Measurements from ENCODE around the gene ANKAR. TPM values are rescaled to one million over a fixed set of nuclear protein-coding genes. Genes with fewer than 3 reads are reported as not detected.
A peak's percentile ranks its signal among the peaks of the same experiment; 100 is the strongest.
"Not testable (repeated sequence)": the region's sequence is repeated elsewhere in the genome, so short reads cannot be mapped to it uniquely, and the experiment has no call there.

ANKAR gene, protein sequence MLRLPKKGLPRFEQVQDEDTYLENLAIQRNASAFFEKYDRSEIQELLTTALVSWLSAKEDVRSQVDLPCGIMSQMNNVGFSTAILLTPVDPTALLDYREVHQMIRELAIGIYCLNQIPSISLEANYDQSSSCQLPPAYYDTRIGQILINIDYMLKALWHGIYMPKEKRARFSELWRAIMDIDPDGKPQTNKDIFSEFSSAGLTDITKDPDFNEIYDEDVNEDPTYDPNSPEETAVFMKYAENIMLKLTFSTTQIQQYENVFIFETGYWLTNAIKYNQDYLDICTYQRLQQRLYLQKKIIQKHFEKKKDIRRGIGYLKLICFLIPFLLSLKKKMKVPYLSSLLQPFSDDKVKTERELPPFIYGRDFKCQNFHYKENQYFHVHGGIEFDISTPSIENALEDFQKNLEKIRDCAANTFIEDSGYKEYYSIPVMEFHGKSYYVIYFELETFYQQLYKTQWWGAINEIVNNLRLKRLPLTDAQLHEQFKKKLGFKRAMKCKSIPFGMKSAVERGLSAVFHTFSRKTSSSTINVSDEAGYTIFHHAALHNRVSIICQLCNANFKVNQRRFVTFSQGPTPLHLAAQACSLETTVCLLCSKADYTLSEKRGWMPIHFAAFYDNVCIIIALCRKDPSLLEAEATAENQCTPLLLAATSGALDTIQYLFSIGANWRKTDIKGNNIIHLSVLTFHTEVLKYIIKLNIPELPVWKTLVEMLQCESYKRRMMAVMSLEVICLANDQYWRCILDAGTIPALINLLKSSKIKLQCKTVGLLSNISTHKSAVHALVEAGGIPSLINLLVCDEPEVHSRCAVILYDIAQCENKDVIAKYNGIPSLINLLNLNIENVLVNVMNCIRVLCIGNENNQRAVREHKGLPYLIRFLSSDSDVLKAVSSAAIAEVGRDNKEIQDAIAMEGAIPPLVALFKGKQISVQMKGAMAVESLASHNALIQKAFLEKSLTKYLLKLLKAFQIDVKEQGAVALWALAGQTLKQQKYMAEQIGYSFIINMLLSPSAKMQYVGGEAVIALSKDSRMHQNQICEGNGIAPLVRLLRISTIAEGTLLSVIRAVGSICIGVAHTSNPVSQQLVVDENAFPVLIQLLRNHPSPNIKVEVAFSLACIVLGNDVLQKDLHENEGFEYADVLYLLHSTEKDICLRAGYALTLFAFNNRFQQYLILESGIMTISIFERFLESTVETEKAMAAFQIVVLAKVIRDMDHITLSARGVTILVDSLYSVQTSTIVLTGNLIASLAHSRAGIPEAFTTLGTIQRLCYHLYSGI (N-terminal part only)
- total RNA-seq (2014; rRNA removed): 4.5 and 4.6 TPM in 2 replicates
- polyA plus RNA-seq (2012): 0.64 TPM

DNA sequence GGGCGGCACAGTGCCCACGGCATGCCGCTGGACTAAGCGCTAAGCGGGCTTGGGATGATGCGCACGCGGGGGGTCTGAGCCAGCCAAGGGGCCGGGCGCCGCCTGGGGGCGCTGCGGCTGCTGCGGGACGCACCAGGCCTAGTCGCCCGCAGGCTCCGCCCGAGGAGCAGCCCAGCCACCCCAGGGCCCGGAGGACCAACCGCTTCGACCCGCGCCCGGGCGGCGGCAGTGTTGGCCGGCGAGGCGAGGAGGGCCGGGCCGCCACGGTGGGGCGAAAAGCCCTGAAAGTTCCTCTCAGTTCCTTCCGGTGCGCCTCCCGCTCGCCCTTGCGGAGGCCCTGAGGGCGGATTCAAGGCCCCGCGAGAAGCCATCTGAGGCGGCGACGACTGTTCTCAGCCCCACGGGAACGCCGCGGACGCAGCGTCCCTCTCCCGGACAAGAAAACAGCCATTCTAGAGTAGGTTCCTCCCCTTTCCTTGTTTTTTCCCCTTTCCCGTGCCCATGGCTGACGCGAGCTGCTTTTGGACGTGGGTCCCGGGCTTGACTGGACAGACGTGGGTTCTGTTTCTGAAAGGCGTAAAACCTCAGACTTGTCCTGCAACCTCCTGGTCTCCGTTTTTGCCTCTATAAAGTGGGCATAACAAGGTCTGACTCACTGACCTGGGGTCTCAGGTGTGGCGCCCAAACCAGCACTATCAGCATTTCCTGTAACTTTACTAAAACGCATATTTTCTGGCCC lies at the start of gene ANKAR:
ANKAR (plus strand) TSS at position 297 of the 739 bp plus-strand sequence. CDS start 1,821 bp downstream, outside the sequence.
- DNase-seq (ENCODE audit: low read depth): peak; percentile 90

DNA sequence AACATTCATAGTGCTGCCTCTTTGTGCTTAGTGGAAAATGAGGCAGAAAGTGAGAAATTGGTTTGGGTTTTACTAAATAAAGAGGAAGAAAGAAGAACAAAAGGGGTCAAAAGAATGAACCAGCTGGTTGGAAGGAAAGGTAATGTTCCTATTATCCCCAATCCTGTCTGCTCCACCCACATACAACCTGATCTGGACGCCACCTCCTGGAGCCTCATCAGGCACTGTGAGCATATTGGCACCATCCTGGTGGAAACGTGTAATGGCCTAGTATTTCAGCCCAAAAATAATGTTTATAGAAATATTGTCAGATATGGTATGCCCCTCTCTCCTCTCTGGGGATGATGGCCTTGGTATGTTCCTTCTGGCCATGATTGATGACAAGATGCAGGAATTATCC lies 48.8 kb upstream of the ANKAR start:
- no peak for DNase-seq (ENCODE audit: low read depth)

DNA sequence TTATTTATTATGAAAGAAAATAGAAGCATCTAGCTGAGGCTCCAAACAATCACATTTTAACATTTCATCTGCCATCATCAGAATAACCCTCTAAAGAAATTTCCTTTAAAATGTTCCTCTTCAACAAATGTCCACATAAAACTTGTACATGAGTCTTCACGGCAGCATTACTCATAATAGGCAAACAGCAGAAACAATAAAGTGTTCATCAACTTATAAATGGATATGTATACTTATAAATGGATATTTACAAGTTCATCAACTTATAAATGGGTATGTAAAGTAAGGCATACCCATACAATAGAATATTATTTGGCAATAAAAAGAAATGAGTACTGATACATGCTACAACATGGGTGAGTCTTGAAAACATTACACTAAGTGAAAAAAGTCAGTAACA lies 46.7 kb upstream of the ANKAR start:
- no peak for DNase-seq (ENCODE audit: low read depth)

DNA sequence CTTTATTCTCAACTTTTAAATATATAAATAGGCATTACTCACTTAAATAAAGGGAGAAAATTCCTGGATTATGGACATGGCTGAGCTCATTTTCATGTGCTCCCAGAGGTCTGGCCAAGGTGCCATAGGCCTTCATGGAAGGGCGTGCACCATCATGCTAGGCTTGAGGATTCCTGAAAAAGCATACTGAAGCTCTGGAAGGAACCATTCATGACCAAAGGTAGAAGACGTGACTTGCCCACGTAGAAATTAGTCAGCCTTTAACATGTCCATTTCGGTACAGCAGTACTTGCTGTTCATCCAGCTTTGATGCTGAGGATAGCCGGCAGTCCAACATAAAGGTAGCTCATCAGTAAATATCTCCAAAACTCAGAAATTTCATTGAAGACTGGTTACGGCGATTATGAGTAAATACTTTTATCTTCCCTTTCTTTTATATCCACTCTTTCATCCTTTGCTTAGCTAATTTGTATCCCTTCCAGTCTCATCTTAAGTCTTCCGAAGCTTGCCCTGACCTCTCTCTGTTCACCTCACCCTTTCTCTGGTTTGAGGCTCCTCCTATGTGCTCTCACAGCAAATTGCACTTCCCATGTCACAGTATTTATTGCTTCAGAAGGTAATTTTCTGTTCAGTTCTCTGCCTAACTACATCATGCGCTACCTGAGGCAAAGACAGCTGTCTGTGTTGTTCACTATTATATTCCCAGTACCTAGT lies 45.5 kb upstream of the ANKAR start:
- DNase-seq (ENCODE audit: low read depth): peak; percentile 13

DNA sequence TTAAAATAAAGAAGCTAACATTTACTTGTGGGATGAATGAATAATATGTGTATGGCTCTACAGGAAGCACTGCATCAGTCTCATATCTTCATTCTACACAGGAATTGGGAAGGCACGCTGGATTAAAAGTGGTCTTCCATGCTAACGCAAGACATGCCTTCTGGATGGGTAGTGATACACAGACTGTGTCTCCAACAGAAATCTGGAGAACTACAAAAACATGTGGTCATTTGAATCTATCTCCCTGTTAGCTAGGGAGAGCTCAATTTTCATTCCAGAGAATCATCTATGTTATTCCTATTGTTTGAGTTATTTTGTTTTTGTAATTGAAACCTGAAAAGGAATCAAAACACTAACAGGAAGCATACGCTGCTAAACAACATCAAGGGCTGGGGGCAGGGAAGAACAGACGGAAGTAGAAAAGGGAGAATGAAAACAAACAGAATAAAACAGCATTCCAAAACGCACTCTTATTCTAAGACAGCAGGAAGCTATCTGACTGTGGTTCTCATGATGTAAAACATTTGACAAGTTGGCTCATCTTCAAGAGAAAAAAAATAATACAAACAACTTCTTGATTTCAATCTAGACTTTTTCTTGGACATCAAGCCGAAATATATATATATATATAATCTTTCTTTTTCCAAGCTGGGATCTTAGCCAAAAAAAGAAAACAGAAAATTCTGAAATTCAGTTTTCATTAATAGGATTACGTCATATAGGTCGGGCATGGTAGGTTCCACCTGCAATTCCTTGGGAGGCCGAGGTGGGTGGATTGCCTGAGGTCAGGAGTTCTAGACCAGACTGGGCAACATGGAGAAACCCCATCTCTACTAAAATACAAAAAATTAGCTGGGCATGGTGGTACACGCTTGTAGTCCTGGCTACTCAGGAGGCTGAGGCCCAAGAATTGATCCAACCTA lies 44.7 kb upstream of the ANKAR start:
- DNase-seq (ENCODE audit: low read depth): no peak

DNA sequence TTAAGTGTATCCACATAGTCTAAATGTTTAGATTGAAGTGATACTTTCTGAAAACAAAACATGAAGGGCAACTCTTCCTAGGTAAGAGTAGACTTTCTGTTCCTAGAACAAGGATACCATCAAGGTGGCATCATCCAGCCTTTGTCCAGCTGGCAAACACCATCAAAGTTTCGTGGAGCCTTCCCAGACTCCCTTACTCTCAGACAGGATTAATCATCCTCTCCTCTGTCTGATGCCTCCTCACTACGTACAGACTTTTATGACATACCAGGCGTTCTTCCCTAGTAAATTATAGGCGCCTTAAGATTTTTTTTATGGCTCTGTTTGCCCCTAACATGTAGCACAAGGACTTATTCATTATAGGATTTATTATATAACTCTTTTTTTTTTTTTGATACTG lies 42.6 kb upstream of the ANKAR start:
- DNase-seq (ENCODE audit: low read depth): no peak

DNA sequence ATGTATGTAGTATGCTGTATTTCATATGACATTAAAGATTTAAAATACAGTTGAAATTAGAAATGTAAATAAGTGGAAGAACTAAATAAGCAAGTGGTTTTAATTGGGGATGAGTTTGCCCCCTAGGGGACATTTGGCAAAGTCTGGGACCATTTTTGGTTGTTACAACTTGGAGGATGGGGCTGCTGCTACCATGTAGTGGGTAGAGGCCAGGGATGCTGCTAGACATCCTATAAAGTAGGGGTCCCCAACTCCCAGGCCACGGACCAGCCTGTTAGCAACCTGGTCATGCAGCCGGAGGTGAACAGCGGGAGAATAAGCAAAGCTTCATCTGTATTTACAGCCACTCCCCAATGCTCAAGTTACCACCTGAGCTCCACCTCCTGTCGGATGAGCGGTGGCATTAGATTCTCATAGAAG lies 41.1 kb upstream of the ANKAR start:
- DNase-seq (ENCODE audit: low read depth): no peak

DNA sequence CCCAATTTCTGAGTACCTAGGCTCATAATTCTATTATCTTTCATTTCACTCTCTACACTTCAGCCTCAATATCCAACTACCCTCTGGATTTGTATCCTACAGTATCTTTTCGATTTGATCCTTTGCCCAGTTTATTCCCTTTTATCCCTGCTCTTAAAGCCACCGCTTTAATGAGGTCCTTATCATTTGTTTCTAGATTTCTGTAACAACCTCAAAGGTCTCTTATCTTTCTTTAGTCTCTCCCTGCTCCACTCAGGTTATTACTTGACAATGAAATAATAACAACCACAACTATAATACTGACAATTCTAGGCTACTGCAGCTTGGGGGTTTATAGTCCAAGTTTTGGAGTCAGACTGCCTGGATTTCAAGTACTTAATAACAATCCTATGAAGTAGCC lies 39.1 kb upstream of the ANKAR start:
- DNase-seq (ENCODE audit: low read depth): no peak

DNA sequence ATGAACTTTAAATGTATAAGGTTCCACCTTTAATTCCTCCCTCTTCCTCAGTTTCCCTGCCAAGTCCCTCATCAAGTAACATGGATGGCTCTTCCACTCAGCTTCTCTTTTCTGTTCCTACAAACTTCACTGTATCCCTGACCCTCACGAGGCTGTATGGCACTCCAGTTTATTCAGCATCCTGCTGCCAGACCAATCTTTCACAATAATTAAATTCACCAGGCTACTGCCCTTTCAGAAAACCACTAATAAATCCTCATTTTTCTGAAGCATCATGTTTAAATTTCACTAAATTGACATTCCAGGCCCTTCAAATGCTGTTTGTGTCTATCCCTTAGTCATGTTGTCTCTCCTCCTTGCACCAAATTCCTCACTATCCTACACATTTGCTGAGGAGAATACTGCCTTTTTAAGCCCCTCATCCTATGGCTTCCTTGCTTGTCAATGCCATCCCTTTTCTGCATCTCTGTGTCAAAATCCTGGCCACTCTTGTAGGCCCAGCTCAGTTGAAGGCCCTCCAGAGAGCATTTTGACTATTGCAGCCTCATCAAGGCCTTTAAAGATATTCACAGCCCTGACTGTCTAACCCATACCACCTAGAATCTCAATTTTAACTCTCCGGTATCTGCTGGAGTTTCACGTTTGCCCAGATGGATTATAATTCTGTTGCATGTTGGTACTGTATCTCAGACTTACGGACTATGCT lies 36.0 kb upstream of the ANKAR start:
- no peak for DNase-seq (ENCODE audit: low read depth)

DNA sequence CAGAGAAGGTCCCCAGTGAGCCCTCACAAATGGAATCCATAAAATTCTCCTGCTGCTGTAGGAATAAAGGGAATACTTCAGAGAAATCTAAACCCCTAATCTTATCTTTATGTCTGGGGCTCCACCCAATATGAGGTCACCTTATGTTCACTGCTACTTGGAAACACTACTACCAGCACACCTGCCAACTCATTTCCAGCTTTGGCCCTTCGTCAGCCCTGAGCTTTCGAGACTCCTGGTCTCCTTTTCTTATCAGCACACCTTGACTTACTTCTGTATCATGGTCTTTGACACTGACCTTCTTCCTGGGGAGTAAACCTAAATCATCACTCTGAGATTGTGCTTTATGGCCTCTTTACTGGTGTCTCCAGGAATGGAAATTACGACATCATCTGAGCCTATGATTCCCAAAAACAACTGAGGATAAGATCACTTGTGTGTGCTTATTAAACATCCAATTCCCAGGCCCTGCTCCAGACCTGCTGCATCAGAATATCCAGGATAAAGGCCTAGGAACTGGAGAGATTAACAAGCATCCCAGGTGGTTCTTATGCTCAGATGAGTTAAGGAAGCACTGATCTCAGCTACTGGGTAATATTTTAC lies 35.4 kb upstream of the ANKAR start:
- DNase-seq (ENCODE audit: low read depth): no peak

DNA sequence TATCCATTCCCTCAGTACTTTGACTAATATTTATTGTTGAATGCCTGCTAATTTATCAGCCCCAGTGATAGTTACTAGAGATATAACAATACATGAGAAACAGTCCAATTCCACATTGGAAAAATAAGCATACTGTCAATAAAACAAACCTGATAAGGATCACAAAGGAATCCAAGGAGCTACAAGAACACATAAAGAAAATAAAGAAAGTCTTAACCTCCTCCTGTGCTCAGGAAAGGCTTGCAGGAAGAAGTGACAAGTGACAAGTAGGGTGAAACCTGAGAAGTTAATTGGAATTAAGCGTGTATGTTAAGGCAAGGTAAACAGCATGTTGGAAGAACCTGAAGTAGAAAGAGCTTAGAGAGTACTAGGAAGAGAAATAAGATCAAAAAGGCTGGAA lies 33.5 kb upstream of the ANKAR start:
- DNase-seq (ENCODE audit: low read depth): no peak

DNA sequence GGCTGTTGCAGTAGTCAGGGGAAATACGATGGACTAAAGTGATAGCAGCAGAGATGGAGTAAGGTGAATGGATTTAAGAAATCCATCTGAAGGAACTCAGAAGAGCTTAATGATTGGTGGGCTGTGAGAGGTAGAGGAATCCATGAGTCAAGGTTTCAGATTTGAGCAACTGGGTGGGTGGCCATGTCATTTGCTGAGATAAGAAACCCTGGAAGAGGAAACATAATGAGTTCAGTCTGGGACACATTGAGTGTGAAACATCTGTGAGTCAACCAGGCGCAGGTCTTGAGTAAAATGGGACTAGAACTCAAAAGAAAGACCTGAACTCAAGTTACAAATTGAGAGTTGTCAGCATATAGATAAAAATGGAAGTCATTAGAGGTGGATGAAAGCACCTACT lies 32.9 kb upstream of the ANKAR start:
- DNase-seq (ENCODE audit: low read depth): no peak

DNA sequence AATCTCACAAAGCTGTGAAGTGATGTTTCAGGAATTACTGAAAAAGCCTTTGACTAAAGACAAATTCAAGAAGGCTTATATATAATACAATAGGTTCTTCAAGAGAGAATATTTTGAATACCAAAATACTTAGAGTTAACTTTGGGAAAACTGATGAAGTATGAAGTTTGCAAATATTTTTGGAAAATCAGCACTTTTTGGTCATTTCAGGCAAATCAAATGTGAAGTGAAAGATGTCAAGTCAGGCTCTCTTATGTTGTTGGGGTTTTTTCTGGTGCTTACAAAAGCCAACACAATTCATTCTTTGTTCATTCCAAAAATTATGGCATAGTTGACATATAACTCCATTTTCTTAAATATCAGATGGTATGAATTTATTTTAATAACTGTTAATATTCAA lies 27.9 kb upstream of the ANKAR start:
- DNase-seq (ENCODE audit: low read depth): no peak

DNA sequence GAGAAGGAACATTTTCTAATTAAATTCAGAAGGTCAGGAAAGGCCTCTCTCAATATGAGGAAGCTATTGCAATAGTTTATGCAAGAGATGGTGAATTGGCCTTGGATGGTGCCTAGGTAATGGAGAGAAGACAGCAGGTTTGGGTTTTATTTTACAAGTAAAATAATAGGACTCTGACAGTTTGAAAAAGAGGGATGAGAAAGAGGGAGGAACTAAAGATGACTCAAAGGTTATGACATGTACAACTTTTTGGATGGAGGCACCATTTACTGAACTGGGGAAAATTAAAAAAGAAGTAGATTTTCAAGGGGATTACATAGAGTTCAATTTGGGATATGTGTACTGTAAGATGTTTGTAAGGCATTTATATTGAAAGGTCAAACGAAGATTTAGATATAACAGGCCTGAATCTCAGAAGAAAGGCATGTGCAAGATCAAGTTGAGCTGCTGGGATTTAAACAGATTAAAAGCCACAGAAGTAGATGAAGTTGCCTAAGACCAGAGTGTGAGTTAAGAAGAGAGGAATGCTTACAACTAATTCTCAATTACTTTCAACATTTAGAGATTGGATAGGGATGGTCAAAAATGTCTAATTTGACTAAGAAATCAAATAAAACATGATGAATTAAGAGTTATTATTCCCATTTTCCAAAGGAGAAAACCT lies 25.5 kb upstream of the ANKAR start:
- peak; percentile 54 for DNase-seq (ENCODE audit: low read depth)

DNA sequence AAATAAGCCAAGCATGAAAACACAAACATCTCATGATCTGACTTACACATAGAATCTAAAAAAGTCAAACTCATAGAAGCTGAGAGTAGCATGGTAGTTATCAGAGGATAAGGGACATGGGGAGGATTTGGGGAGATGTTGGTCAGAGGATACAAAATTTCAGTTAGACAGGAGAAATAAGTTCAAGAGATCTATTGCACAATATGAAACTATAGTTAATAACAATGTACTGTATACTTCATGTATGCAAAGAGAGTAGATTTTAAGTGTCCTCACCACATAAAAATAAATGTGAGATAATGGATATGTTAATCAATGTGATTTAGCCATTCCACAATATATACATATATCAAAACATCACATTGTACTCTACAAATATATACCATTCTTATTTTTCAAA lies 23.2 kb upstream of the ANKAR start:
- no peak for DNase-seq (ENCODE audit: low read depth)

DNA sequence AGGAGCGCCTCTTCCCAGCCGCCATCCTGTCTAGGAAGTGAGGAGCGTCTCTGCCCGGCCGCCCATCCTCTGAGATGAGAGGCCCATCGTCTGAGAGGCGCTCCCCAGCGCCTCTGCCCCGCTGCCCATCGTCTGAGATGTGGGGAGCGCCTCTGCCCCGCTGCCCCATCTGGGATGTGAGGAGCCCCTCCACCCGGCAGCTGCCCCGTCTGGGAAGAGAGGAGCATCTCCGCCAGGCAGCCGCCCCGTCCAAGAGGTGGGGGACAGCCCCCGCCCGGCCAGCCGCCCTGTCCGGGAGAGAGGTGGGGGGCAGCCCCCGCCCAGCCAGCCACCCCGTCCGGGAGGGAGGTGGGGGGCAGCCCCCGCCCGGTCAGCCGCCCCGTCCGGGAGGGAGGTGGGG lies 21.0 kb upstream of the ANKAR start:
- DNase-seq (ENCODE audit: low read depth): not testable (repeated sequence)

DNA sequence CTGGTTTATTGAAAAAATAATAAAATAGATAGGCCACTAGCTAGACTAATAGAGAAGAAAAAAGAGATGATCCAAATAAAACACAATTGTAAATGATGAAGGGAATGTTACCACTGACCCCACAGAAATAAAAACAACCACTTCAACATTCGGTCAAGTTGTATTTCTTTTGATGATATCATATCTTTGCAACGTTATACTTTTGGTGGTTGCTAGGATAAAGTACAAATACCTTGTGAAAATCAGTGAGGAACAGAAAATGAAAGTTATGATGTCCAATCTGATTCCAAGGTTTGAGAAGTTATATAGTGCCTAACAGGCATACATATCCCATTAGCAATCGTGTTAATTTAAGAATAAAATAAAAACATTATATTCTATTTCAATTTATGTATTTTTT lies 19.8 kb upstream of the ANKAR start:
- DNase-seq (ENCODE audit: low read depth): peak; percentile 58

DNA sequence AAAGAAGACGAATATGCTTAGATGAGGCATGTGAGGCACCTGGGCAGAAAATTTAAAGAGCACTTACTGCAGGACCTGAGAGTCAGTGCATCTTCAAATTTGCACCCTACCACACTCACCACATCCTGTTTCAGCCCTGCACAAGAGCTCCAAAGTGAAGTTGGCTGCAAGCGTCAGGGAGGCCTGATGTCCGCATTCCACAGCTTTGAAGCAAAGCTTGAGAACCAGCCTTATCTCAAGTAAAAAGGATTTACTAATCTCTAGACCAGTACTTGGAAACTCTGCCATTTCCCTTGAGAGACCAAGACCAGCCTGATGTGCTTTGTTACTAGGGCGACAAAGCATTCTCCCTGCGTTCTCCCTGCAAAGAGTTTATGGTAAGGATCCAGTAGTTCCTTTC lies 16.6 kb upstream of the ANKAR start:
- DNase-seq (ENCODE audit: low read depth): no peak

Measured in LHCN-M2 (cell line).